Muscle of arm (tissue), 12 donors: ENCODE results near the gene SAMM50. TPM values are rescaled to one million over a fixed set of nuclear protein-coding genes. Genes with fewer than 3 reads are reported as not detected.
"Not testable (repeated sequence)": the region's sequence is repeated elsewhere in the genome, so short reads cannot be mapped to it uniquely, and the experiment has no call there.

Experiments
- DNase-seq: peaks from one replicate; pipeline ENCODE4 v3.0.0-alpha.2; 2013
- polyA plus RNA-seq, 12 donors: library from polyadenylated mRNA; unstranded; fragments of 120-200 nt; gene quantifications; one replicate each; pipeline ENCODE4 v1.2.1, GENCODE V29; 2013; ENCODE audit not compliant: insufficient read length in 12 of 12

The SAMM50 gene
- polyA plus RNA-seq, 12 donors, result 25.1 to 63.7 (median 53.0) TPM; not detected in 1

DNA sequence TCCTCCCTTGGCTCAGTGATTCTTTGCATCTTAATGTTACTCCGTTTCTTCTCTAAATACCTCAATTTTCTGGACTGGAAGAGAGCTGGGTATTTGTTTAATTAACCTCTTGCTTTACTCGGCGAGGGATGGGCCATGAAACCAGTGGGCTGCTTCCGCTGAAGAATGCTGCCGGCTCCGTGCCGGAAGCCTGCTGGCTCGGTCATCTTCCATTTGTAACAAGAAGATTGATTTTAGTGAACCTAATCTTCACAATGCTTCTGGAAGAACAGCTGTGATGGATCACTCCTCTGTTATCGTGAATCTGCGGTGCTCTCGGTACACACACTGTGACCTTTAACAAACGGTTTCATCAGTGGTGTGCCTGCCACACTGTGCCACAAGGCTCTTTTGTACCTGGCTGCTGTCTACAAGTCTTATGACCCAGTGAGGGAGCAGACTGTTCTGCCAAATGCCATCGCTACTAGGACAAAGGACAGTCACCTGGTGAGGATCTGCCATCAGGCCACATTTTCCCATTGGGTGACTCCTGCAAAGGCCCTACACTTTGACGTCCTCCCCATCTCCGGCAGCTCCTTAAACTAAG lies 43.5 kb downstream of the SAMM50 start:
- no peak for DNase-seq

DNA sequence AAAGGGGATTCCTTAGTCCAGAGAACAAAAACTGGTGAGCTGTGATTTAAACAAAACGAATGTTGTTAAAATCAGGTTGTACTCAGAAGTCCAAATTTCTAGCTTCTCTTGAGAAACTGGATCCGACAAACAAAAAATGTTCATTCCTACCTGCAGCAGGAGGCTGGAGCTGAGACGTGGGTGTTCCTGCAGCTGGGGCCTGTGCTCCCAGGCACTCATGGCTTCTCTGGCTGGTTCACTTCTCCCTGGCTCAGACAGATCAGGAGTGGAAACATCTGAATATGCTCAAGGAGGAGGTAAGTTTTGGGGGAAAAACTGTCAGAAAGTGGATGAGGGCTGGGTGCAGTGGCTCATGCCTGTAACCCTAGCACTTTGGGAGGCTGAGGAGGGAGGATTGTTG lies 44.1 kb downstream of the SAMM50 start:
- no peak for DNase-seq

GRCh38 chr22:44000123-44000522 lies 44.9 kb downstream of the SAMM50 start:
- DNase-seq, result no peak

DNA sequence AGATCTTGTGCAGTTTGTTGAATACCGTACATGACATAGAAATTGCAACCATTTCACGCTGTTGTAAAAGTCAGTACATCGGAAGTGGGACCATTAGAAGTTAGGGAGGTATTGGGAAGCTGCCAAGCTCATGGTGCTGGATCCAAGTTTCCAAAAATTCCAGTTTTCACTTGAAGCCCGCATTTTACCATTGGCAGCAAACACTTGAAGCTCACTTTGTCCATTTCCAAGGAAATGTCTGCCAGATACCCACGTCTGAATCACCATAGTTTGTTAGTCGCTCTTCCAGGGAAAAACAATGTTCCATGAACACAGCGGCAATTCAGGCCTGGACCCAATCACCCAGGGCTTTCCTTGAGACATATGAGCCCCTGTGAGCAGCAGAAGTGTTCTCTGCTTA lies 46.3 kb downstream of the SAMM50 start:
- DNase-seq, result no peak

DNA sequence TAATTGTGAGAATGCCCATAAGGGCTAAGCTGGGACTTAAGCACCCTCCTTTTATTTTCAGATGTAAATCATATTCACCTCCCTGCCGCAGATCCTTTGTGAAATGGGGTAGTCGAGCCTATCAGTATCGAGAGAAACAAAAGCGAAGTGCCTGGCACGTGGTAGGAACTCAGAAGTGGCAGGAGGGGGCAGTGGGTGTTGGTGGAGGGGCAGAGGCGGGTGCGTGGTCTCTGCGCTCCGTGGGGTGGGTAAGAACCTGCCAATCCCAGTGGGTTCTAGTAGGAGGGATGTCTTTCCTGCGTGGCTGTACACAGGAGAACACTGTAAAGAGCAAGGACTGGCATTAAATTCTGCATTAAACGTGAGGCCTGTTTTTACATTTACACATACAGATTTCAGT lies 47.1 kb downstream of the SAMM50 start:
- DNase-seq, result no peak

DNA sequence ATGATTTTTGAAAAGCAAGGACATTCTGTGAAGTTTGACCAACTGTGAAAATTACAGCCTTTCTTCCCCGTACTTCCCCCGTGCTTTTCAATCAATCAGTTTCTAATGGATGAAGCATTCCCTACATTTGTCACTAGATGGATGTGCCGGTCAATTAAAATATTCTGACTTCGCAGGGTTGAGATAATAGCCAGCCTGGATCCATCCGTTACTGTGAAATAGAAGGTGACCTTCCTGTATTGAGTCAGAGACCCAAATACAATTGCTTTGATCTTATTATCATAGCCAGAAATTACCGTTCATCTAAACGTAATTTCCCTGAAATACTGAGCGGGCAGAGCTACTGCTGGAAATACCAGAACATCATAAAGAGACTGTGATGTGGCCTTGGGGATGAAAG lies 47.8 kb downstream of the SAMM50 start:
- DNase-seq, result no peak

DNA sequence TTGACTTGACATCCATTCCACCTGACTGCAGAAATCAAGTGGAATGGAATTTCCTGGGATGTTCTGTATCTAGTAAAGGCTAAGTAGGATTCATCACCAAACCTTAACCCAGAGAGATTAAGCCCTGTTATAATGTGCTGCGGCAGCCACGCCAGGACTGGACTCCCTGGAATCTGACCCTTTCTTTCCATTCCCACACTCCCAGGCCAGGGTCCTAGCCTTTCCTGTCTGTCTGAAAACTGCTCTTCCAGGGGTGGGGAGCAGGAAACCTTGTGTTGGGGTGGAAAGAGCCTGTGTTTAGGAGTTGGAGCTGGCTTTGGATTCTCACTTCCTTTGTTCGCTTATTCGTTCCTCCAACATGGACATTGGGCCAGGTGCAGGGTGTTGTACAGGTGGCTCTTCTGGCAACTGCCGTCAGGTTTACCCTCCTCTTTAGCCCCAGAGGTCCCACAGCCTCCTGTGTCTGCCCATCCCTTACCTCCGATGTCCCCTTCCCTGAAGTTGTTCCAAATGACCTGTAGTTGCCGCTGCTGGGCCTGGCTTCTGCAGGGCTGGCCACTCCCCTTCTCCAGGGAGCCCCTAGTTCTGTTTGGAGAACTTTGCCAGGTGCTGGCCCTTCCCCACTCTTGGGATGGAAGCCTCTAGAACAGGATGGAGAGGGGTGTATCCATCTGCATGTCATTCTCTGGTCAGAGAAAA lies 48.3 kb downstream of the SAMM50 start:
- no peak for DNase-seq

DNA sequence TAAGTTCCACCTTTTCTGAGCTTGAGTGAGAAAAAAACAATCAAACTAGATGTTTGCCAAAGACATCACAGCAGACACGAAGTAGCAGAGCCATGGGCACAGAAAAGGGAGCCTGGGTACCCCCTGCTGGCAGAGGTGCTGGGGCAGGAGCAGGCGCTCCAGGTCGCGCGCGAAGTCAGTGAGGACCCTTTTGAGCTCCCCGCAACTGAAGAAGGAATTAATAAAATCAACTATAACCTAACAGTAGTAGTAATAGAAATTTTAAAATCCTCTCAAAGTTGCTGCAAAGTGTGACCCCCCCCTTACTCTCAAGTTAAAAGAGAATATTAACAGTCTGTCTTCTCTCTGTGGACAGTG lies 48.8 kb downstream of the SAMM50 start:
- DNase-seq, result no peak

GRCh38 chr22:44005524-44005923 lies 50.3 kb downstream of the SAMM50 start:
- DNase-seq, result no peak

- no peak for DNase-seq
Measured at GRCh38 chr22:44012162-44012561, 56.9 kb downstream of the SAMM50 start.

- DNase-seq, result no peak
Measured at GRCh38 chr22:44012591-44012990, 57.3 kb downstream of the SAMM50 start.

- no peak for DNase-seq
Measured at GRCh38 chr22:44014241-44014640, 59.0 kb downstream of the SAMM50 start.

- not testable (repeated sequence) for DNase-seq
Measured at GRCh38 chr22:44016586-44016985, 61.3 kb downstream of the SAMM50 start.

DNA sequence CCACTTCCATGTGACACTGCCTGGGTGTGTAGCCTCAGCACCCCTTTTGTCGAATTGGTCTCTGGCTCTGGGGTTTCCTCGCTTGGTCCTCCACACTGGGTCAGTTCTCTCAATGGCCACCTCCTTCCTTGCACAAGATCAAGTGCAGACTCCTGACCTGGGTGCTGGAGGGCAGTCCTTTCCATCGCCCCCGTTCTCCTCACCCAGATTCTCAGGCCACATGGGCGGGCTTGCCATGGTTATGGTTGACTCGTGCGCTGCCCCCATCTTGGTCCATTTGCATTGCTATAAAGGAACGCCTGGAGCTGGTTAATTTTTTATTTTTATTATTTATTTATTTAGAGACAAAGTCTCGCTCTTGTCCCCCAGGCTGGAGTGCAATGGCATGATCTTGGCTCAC lies 63.4 kb downstream of the SAMM50 start:
- no peak for DNase-seq

GRCh38 chr22:44019416-44019815 lies 64.2 kb downstream of the SAMM50 start:
- no peak for DNase-seq

GRCh38 chr22:44019846-44020245 lies 64.6 kb downstream of the SAMM50 start:
- no peak for DNase-seq

DNA sequence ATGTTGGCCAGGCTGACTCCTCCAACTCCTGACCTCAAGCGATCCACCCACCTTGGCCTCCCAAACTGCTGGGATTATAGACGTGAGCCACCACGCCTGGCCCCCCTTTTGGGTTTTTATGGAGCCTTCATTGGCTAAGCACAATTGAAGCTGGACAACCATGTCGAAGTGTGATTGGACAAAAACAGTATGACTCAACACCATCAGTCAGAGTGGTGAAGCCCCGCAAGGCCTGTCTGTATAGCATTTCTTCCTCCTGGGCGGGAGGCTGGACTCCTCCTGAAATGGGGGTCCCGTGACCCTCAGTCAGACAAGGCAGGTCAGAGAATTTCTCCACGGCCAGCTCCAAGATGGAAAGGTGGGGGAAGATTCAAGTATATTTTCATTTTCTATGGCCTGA lies 65.7 kb downstream of the SAMM50 start:
- no peak for DNase-seq

DNA sequence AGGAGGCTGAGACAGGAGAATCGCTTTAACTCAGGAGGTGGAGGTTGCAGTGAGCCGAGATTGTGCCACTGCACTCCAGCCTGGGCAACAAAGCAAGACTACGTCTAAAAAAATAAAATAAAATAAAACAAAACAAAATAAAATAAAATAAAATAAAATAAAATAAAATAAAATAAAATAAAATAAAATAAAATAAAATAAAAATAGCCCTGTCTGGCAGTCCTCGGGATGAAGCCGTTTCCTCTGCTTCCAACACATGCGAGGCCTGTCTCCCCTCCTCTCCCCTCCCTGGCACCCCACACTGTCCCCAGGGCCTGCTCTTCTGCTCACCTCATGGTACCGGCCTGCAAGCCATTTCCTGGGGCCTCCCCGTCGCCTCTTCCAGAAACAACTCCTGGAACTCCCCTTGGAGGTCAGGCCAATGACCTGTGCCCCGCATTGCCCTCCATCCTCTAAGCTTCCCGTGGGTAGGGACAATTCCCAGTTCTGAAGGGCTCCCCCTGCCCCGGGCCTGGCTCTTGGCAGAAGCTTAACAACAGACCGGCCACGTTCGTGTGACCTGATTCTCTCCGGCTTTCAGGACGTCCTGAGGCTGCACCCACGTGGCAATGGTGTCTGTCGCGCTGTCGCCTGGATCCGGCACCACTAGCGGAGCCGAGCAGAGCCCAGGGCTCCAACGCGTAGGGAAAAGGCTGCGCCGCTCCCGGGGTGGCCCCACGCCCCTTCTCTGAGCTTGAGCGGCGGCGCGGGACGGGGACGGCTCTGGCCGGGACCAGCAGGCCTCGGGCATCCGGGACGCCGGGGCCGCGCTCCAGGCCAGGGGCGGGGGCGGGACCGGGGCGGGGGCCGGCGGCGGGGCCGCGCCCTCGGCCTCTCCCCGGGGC lies 68.4 kb downstream of the SAMM50 start:
- DNase-seq, result no peak

GRCh38 chr22:44024288-44024921 lies 69.2 kb downstream of the SAMM50 start, which contains the start of gene PARVB:
TSS of gene PARVB (plus strand) at chr22:44024302. CDS start at chr22:44024340, 38 bp downstream.
- no peak for DNase-seq

- DNase-seq, result no peak
Measured at GRCh38 chr22:44025171-44026065, 70.2 kb downstream of the SAMM50 start.

DNA sequence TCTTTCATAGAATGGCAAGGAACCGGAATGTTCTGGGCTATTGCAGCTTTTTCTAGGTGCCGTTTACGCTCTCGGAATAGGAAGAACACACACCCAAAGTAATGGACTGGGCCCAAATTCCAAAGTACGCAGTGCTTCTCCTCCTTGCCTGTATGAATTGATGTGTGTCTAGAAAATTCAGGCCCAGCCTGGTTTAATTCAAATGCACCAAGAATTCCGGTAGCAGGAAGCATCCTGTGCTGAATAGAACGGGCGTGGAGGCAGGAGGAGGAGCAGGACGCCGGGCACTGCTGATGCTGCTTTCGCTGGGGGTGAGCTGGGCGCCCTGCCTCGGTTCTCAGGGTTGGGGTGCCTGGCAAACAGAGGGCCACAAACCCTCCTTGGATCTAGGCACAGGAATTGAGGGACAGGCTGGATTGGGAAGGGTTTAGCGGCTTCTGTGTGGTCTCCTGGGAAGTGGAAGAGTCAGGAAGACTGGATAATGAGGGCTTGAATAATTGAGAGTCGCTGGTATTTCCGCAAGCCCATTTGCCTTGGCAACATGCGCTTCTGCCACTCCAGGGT lies 70.9 kb downstream of the SAMM50 start:
- no peak for DNase-seq
